HuH-7 (cell line): ENCODE data around the gene CADM1.

Source experiments
- DNase-seq: peaks from one replicate; pipeline ENCODE4 v3.0.0; 2011; ENCODE audit warnings: low spot score

The CADM1 gene

GRCh38 chr11:115398333-115399080 is 105.7 kb downstream of the CADM1 start:
- no peak for DNase-seq

GRCh38 chr11:115396533-115396932 is 107.7 kb downstream of the CADM1 start:
- DNase-seq: no peak

- no peak for DNase-seq
Observed at GRCh38 chr11:115393950-115394349, 110.3 kb downstream of the CADM1 start.

- DNase-seq: no peak
Observed at GRCh38 chr11:115391598-115391997, 112.6 kb downstream of the CADM1 start.

GRCh38 chr11:115391160-115391559 is 113.1 kb downstream of the CADM1 start:
- DNase-seq: no peak

GRCh38 chr11:115390441-115390840 is 113.8 kb downstream of the CADM1 start:
- DNase-seq: no peak

- no peak for DNase-seq
Observed at GRCh38 chr11:115389790-115390189, 114.4 kb downstream of the CADM1 start.

- DNase-seq: no peak
Observed at GRCh38 chr11:115385226-115385625, 119.0 kb downstream of the CADM1 start.

GRCh38 chr11:115384236-115384635 is 120.0 kb downstream of the CADM1 start:
- DNase-seq: no peak

GRCh38 chr11:115383431-115383830 is 120.8 kb downstream of the CADM1 start:
- no peak for DNase-seq

GRCh38 chr11:115379528-115379927 is 124.7 kb downstream of the CADM1 start:
- DNase-seq: no peak

- DNase-seq: no peak
Observed at GRCh38 chr11:115378557-115378956, 125.7 kb downstream of the CADM1 start.

GRCh38 chr11:115377882-115378296 is 126.3 kb downstream of the CADM1 start:
- DNase-seq: no peak

- no peak for DNase-seq
Observed at GRCh38 chr11:115368616-115369015, 135.6 kb downstream of the CADM1 start.

- no peak for DNase-seq
Observed at GRCh38 chr11:115366826-115367225, 137.4 kb downstream of the CADM1 start.

- DNase-seq: no peak
Observed at GRCh38 chr11:115365907-115366306, 138.3 kb downstream of the CADM1 start.

- DNase-seq: no peak
Observed at GRCh38 chr11:115364896-115365295, 139.3 kb downstream of the CADM1 start.

- no peak for DNase-seq
Observed at GRCh38 chr11:115363921-115364320, 140.3 kb downstream of the CADM1 start.

- no peak for DNase-seq
Observed at GRCh38 chr11:115363426-115363825, 140.8 kb downstream of the CADM1 start.

GRCh38 chr11:115362997-115363396 is 141.2 kb downstream of the CADM1 start:
- DNase-seq: no peak

GRCh38 chr11:115361025-115361424 is 143.2 kb downstream of the CADM1 start:
- DNase-seq: no peak

- no peak for DNase-seq
Observed at GRCh38 chr11:115360186-115360824, 143.9 kb downstream of the CADM1 start.

GRCh38 chr11:115357066-115357465 is 147.1 kb downstream of the CADM1 start:
- no peak for DNase-seq
